ENCODE data around the gene USP35.

The USP35 gene, protein sequence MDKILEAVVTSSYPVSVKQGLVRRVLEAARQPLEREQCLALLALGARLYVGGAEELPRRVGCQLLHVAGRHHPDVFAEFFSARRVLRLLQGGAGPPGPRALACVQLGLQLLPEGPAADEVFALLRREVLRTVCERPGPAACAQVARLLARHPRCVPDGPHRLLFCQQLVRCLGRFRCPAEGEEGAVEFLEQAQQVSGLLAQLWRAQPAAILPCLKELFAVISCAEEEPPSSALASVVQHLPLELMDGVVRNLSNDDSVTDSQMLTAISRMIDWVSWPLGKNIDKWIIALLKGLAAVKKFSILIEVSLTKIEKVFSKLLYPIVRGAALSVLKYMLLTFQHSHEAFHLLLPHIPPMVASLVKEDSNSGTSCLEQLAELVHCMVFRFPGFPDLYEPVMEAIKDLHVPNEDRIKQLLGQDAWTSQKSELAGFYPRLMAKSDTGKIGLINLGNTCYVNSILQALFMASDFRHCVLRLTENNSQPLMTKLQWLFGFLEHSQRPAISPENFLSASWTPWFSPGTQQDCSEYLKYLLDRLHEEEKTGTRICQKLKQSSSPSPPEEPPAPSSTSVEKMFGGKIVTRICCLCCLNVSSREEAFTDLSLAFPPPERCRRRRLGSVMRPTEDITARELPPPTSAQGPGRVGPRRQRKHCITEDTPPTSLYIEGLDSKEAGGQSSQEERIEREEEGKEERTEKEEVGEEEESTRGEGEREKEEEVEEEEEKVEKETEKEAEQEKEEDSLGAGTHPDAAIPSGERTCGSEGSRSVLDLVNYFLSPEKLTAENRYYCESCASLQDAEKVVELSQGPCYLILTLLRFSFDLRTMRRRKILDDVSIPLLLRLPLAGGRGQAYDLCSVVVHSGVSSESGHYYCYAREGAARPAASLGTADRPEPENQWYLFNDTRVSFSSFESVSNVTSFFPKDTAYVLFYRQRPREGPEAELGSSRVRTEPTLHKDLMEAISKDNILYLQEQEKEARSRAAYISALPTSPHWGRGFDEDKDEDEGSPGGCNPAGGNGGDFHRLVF

GRCh38 chr11:78188286-78189173, at the start of gene USP35, which contains the start of gene KCTD21:
Gene USP35 (plus strand): TSS chr11:78188919. CDS start chr11:78196246, 7,327 bp downstream.
Gene KCTD21 (minus strand): TSS chr11:78188626. CDS start chr11:78174554, 14,072 bp downstream.
- peak; percentile 82 to 83 (median 82) for DNase-seq (ENCODE audit: low read depth in 3 of 3)

DNA sequence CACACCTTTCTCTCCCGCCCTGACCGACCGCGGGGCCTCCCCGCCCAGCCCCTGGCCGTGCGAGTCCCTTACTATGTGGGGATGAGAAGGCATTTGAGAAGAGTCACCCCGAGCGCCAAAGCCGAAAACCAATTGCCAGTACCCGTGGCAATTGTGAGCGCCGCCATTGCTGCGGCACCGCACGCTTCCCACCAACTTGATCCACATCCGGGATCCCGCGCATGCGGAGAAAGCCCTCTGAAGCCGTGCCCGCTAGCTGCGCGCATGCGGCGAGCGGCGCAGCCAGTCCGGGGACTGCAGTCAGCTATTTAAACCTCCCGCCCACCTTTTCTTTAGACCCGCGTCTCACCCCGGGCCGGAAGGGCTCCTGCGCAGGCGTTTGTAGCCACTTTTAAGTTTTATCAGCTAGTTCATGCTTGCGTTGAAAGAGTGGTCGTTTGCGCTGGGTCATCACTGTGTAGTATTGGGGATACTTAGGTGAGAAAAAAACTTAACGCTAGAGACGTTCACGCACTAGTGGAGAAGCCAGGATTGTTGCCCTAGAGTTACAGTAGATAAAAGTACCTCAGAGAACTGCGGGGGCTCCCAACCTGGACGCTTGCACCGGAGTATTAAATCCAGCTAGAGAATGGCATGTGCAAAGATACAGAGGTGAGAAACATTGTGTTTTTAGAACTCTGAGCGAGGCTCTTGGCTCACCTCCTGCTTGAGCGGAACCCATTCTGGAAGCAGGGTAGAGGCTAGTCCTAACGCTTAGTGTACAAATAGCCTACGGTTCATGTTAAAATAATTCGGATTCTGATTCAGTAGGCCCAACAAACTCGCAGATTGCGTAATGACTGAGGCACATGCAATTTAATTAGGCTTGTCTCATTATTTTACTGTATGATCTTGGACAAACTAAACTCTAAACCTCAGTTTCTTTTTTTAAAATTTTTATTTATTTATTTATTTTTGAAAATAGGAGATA, 49.0 kb upstream of the USP35 start, which contains the start of gene ALG8:
Gene ALG8 (minus strand): TSS at position 205 of the 970 bp plus-strand sequence. CDS start 38 bp downstream, at position 167.
- DNase-seq (ENCODE audit: low read depth in 3 of 3) = peak; percentile 95 to 96 (median 95)

DNA sequence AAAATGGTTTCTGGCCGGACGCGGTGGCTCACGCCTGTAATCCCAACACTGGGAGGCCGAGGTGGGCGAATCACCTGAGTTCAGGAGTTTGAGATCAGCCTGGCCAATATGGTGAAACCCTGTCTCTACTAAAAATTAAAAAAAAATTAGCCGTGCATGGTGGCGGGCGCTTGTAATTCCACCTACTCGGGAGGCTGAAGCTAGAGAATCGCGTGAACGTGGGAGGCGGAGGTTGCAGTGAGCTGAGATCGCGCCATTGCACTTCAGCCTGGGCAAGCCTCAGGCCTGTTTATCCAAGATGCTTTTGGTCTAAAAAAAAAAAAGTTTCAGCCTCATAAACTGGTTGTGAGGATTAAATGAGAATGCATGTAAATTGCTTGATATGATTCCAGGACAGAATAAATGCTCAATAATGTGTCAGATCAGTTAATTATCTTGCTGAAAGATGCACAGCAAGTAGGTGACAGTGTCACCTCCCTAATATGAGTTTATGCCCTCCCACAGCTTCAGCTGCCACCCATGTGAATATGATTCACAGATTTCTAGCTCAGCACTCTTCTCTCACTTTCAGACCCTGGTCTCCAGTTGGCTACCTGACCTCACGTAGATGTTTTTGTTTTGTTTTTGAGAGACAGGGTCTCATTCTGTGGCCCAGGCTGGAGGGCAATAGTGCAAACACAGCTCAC, 48.2 kb upstream of the USP35 start:
- DNase-seq (ENCODE audit: low read depth in 3 of 3) = no peak

DNA sequence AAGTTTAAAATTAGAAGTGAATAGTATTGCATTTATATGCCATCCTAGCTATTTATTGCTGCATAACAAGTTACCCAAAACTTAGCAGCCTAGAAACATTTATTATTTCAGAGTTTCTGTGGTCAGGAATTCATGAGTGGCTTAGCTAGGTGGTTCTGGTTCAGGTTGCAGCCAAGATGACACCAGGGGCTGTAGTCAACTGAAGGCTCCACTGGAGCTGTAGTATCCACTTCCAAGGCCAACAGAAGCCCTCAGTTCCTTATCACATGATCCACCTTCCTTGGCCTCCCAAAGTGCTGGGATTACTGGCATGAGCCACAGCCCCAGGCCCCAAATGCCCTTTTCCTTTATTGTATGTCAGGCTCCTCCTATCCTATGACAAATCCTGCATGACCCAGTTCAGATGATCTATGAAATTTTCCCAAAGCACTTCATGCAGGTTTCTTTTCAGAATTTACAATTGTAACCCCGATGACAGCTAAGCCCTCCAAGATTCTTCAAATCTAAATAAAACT, 43.2 kb upstream of the USP35 start:
- DNase-seq (ENCODE audit: low read depth in 3 of 3) = no peak

GRCh38 chr11:78147807-78148206, 40.9 kb upstream of the USP35 start:
- no peak for DNase-seq (ENCODE audit: low read depth in 3 of 3)

- DNase-seq (ENCODE audit: low read depth in 3 of 3) = no peak
Observed at GRCh38 chr11:78149646-78150045, 39.1 kb upstream of the USP35 start.

GRCh38 chr11:78150346-78150745, 38.4 kb upstream of the USP35 start:
- no peak for DNase-seq (ENCODE audit: low read depth in 3 of 3)

DNA sequence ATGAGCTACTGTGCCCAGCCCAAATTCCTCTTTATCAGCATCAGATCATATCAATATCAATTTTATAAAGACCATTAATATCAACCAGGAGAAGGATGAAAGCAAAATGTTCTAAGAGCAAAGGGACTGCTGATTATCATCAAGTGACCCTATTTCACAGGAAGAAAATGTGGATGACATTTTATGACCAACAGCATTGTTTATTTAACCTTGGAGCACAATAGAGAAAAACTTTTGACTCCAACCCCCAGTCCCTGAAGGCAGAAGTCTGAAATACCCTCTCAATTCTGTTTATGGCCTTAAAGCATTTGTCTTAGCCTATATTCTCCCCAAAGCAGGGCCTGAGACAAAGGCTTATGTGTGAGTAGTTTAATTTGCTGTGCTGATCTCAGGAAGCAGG, 38.0 kb upstream of the USP35 start:
- no peak for DNase-seq (ENCODE audit: low read depth in 3 of 3)

- no peak for DNase-seq (ENCODE audit: low read depth in 3 of 3)
Observed at GRCh38 chr11:78151804-78152203, 36.9 kb upstream of the USP35 start.

GRCh38 chr11:78156127-78156844, 32.4 kb upstream of the USP35 start:
- DNase-seq (ENCODE audit: low read depth in 3 of 3) = no peak

GRCh38 chr11:78158987-78159652, 29.6 kb upstream of the USP35 start:
- no peak for DNase-seq (ENCODE audit: low read depth in 3 of 3)

DNA sequence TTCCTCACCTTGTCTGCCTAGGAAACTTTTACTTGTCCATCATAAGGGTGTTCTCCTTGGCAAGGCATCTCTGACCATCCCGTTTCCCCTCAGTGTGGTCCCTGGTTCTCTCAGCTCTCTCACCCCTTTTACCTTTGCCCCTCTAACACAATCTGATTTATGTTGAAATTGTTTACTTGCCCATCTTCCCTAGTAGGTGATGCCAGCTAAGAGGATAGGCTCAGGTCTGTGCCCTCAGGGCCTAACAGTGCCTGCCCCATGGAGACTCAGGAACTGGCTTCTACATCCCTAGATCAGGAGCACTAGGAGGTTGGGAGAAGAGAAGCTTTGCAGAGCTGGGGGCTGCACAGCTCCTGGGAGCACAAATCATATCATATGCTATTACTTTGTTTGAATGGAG, 28.2 kb upstream of the USP35 start:
- DNase-seq (ENCODE audit: low read depth in 3 of 3) = no peak

DNA sequence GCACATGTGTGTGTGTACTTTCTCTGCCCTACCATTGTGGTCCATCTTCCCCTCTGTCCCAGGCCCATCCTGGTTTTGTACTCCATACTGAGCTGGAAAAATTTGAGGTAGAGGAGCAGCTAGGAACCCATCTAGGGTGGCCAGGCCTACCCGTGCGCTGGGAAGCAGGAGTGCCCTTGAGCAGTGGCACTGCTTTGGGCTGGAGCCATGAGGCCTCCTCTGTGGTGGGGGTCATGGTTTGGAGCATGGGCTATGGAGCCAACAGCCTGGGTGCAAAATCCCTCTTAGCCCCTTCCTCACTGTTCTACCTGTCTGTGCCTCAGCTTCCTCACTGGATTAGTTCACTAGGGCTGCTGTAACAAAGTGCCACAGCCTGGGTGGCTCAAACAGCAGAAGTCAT, 27.4 kb upstream of the USP35 start:
- no peak for DNase-seq (ENCODE audit: low read depth in 3 of 3)

DNA sequence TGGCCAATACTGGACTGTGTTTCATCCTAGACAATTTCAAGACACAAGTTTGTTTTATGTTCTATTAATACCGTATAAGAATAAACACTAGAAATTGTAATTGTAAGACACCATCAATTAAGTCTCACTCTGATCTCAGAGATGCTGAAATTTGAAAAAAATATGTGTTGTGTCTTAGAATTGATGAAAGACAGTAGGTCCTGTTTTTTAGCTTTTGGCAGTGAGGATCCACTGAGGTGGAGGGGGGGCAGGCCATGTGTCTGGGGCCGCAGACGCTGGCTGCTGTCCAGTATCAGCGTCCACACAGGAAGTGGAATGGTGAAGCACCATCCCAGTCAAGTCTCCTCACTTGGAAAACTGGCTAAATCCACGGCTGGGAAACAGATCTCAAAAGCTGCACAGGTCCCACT, 26.8 kb upstream of the USP35 start:
- DNase-seq (ENCODE audit: low read depth in 3 of 3) = no peak

- no peak for DNase-seq (ENCODE audit: low read depth in 3 of 3)
Observed at GRCh38 chr11:78163828-78164227, 24.9 kb upstream of the USP35 start.

DNA sequence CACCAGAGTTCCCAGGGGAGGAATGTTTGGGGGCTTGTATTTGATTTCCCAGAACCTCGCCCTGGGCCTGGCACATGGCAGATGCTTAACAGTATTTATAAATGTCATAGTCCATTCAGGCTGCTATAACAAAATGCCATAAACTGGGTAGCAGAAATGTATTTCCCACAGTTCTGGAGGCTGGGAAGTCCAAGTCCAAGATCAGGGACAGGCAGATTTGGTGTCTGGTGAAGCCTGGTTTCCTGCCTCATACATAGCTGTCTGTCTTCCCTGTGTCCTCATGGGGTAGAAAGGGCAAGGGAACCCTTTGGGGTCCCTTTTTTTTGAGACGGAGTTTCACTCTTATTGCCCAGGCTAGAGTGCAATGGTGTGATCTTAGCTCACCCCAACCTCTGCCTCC, 24.2 kb upstream of the USP35 start:
- no peak for DNase-seq (ENCODE audit: low read depth in 3 of 3)

- DNase-seq (ENCODE audit: low read depth in 3 of 3) = no peak
Observed at GRCh38 chr11:78166855-78167469, 21.8 kb upstream of the USP35 start.

Data from stimulated activated CD4-positive, alpha-beta T cell treated with anti-CD3 and anti-CD28 coated beads, TNF-alpha, amount 100 ng/mL, for 4 hours (primary cell).